Endothelial cell of umbilical vein (primary cell): ENCODE measurements around the gene ALOX12. TPM values are rescaled to one million over a fixed set of nuclear protein-coding genes. Genes with fewer than 3 reads are reported as not detected.

ENCODE experiments used
- BruUV-seq: library from RNA; stranded (reverse); fragments of 400-500 nt; replicated peaks from 2 replicates; lab custom pipeline; 2021; lab: Mats Ljungman, UMichigan
- CTCF ChIA-PET: fragments of 300-600, 350-600 bp; sonication (Branson Sonifier 250); formaldehyde crosslinking; loops from one replicate; lab custom pipeline; 2021; ENCODE audit warnings: antibody characterized with exemption, inconsistent platforms; lab: Charles Lee
- POLR2A ChIA-PET: fragments of 300-600, 350-600 bp; sonication (Branson Sonifier 250); formaldehyde crosslinking; loops from one replicate; lab custom pipeline; 2021; ENCODE audit warnings: antibody characterized with exemption, inconsistent platforms; lab: Charles Lee
- DNase-seq: peaks from one replicate; pipeline ENCODE4 v3.0.0-alpha.2; 2011; ENCODE audit warnings: low read depth, low spot score
- FAIRE-seq: peaks from 2 replicates; lab custom pipeline; 2011; peaks lifted over from hg19 to GRCh38; lab: Jason Lieb, UNC
- H2AFZ ChIP-seq: 2 replicates; pipeline ENCODE4 v1.6.0; 2012; ENCODE audit warnings: low read depth, low read length, control low read depth, inconsistent platforms
- H3K27ac ChIP-seq: 2 replicates; pipeline ENCODE4 v1.5.1; 2011; ENCODE audit warnings: low read depth, mild to moderate bottlenecking, control low read depth, low read length, moderate library complexity; ENCODE audit not compliant: insufficient read depth
- H3K27me3 ChIP-seq, 2 experiments: 2 replicates each; pipeline versions ENCODE4 v1.6.0 to v1.6.1; 2011; ENCODE audit warnings: low read length in 2 of 2, mixed read lengths in 1 of 2; ENCODE audit not compliant: control insufficient read depth in 2 of 2, insufficient read depth in 2 of 2
- H3K36me3 ChIP-seq, 2 experiments: 2 replicates in 1 of 2; 3 replicates in 1 of 2; pipeline ENCODE4 v1.5.1; 2011; ENCODE audit warnings: low read length in 2 of 2, mild to moderate bottlenecking in 1 of 2, moderate library complexity in 1 of 2; ENCODE audit not compliant: control insufficient read depth in 2 of 2, insufficient read depth in 2 of 2; ENCODE audit errors: extremely low read depth in 1 of 2
- H3K4me1 ChIP-seq: 3 replicates; pipeline ENCODE4 v1.5.1; 2011; ENCODE audit warnings: mild to moderate bottlenecking, low read length; ENCODE audit not compliant: control insufficient read depth, insufficient read depth; ENCODE audit errors: extremely low read depth
- H3K4me2 ChIP-seq: 2 replicates; pipeline ENCODE4 v1.6.1; 2011; ENCODE audit warnings: low read length, control low read depth, mixed read lengths; ENCODE audit not compliant: insufficient read depth
- H3K4me3 ChIP-seq, 3 experiments: fragments of 200-600 bp in 1 of 3; sonication (generic), shearing (Covaris generic) in 1 of 3; replicated peaks in 1 of 3; 2 replicates each; pipeline ENCODE4 v1.5.1; 2011 to 2016; ENCODE audit warnings: control low read depth in 3 of 3, low read length in 3 of 3, mild to moderate bottlenecking in 2 of 3, inconsistent platforms in 1 of 3, low read depth in 1 of 3, moderate library complexity in 1 of 3; ENCODE audit not compliant: insufficient read depth in 1 of 3
- H3K79me2 ChIP-seq: 2 replicates; pipeline ENCODE4 v1.6.0; 2012; ENCODE audit warnings: low read length, inconsistent platforms; ENCODE audit not compliant: control insufficient read depth, insufficient read depth
- H3K9ac ChIP-seq: replicated peaks from 2 replicates; pipeline ENCODE3; 2011; ENCODE audit warnings: low read length, control low read depth; ENCODE audit not compliant: insufficient read depth; ENCODE audit errors: extremely low read depth
- H3K9me1 ChIP-seq: replicated peaks from 3 replicates; pipeline ENCODE4 v1.6.0; 2011; ENCODE audit warnings: mild to moderate bottlenecking, low read length; ENCODE audit not compliant: control insufficient read depth, insufficient read depth; ENCODE audit errors: extremely low read depth
- H3K9me3 ChIP-seq: replicated peaks from 2 replicates; pipeline ENCODE4 v1.5.1; 2012; ENCODE audit warnings: low read length, inconsistent platforms; ENCODE audit not compliant: control insufficient read depth, insufficient read depth
- H4K20me1 ChIP-seq: replicated peaks from 2 replicates; pipeline ENCODE3; 2011; ENCODE audit warnings: mild to moderate bottlenecking, low read length; ENCODE audit not compliant: control insufficient read depth, insufficient read depth; ENCODE audit errors: extremely low read depth
- EZH2 ChIP-seq: IDR thresholded peaks from 2 replicates; pipeline ENCODE4 v1.6.1; 2012; ENCODE audit warnings: borderline replicate concordance, low read depth, mild to moderate bottlenecking, moderate library complexity, low read length, inconsistent platforms; ENCODE audit not compliant: severe bottlenecking
- FOS ChIP-seq: IDR thresholded peaks from 2 replicates; pipeline ENCODE4 v1.6.1; 2011; ENCODE audit warnings: mild to moderate bottlenecking, low read length, moderate library complexity, borderline replicate concordance; ENCODE audit not compliant: insufficient read depth
- MYC ChIP-seq: IDR thresholded peaks from one replicate; pipeline ENCODE4 v1.6.1; 2011; ENCODE audit warnings: mild to moderate bottlenecking, low read depth, low read length
- POLR2A ChIP-seq: IDR thresholded peaks from 2 replicates; pipeline ENCODE4 v1.6.1; 2012; ENCODE audit warnings: low read depth, mild to moderate bottlenecking, control low read depth, low read length
- POLR2AphosphoS5 ChIP-seq: IDR thresholded peaks from 2 replicates; pipeline ENCODE4 v1.6.1; 2012; ENCODE audit warnings: low read depth, mild to moderate bottlenecking, control low read depth, low read length, moderate library complexity; ENCODE audit not compliant: insufficient read depth
- dilution Hi-C: fragments of 300-500 bp; cut with MboI; formaldehyde crosslinking; loops from one replicate; pipeline ENCODE4 v1.15.0; 2019; ENCODE audit warnings: low sequenced_read_pairs; ENCODE audit not compliant: extremely low pct_ligation_motif_present
- intact Hi-C: fragments of 100-400 bp; cut with micrococcal nuclease; formaldehyde crosslinking; loops from one replicate; pipeline ENCODE4 v1.10.0; 2022
- polyA plus RNA-seq, 4 experiments: library from polyadenylated mRNA; depleted of rRNA in 3 of 4; stranded (reverse) in 3 of 4; unstranded in 1 of 4; fragments of >200 nt; gene quantifications; 2 replicates each; pipeline versions ENCODE4 v1.2.1 to v1.2.3, GENCODE V29; 2011 to 2012; ENCODE audit warnings: missing spikeins in 1 of 4
- total RNA-seq: library from RNA; stranded (reverse); gene quantifications from 2 replicates; pipeline ENCODE4 v1.2.3, GENCODE V29; 2021
- TF ChIP-seq, protein P1 (sequence below), 2 donors: IDR thresholded peaks; 1 replicate in 1 of 2; 2 replicates in 1 of 2; pipeline ENCODE4 v1.5.1; 2011; ENCODE audit warnings: low read length in 2 of 2, mild to moderate bottlenecking in 2 of 2, moderate library complexity in 2 of 2, control low read depth in 1 of 2, inconsistent platforms in 1 of 2, low read depth in 1 of 2; ENCODE audit not compliant: insufficient read depth in 1 of 2; ENCODE audit errors: extremely low read depth in 1 of 2

The ALOX12 gene
- total and polyA plus RNA-seq, 2 donors (not counting 3 experiments of a cell fraction or from before 2014, with no cell fraction given), result not detected

- peak; percentile 78 for FAIRE-seq
- DNase-seq, result no peak
- Histone ChIP-seq H3K4me3 (peak overlapping the region; percentile 41 to 93 (median 73)), H3K79me2 (peaks cover 35% of the 10 kb centered on the region), H3K9me1 (no peaks in the 10 kb centered on the region), H3K4me1 (peaks cover 46% of the 10 kb centered on the region), H4K20me1 (no peaks in the 10 kb centered on the region), H3K27ac (peak overlapping the region; percentile 94), H3K36me3 (peaks cover 0 to 3% of the 10 kb centered on the region in 2 experiments), H2AFZ (peak overlapping the region; percentile 4), H3K4me2 (peak overlapping the region; percentile 85), H3K27me3 (no peaks in the 10 kb centered on the region), H3K9me3 (no peaks in the 10 kb centered on the region), H3K9ac (peak overlapping the region; percentile 87)
- ChIA-PET CTCF (interaction anchor here (0.6 to 1.7 kb wide), 7 partner anchors 11 to 112 kb away, joined by 3 to 16 read pairs (median 3); partner anchors contain the start of gene SLC16A13), POLR2A (interaction anchor here (0.6 to 1.0 kb wide), 2 partner anchors 8 to 11 kb away, joined by 5 to 6 read pairs; no protein-coding TSS in a partner anchor)
- TSS peak; percentile 20 for BruUV-seq
- no peak for TF ChIP-seq MYC
- TF ChIP-seq POLR2AphosphoS5, result peak; percentile 25
- no peak for TF ChIP-seq EZH2
- TF ChIP-seq, protein P1, sequence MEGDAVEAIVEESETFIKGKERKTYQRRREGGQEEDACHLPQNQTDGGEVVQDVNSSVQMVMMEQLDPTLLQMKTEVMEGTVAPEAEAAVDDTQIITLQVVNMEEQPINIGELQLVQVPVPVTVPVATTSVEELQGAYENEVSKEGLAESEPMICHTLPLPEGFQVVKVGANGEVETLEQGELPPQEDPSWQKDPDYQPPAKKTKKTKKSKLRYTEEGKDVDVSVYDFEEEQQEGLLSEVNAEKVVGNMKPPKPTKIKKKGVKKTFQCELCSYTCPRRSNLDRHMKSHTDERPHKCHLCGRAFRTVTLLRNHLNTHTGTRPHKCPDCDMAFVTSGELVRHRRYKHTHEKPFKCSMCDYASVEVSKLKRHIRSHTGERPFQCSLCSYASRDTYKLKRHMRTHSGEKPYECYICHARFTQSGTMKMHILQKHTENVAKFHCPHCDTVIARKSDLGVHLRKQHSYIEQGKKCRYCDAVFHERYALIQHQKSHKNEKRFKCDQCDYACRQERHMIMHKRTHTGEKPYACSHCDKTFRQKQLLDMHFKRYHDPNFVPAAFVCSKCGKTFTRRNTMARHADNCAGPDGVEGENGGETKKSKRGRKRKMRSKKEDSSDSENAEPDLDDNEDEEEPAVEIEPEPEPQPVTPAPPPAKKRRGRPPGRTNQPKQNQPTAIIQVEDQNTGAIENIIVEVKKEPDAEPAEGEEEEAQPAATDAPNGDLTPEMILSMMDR (IDR thresholded peaks at IDR 0.05; ENCODE audit: extremely low read depth in 1 of 2, insufficient read depth in 1 of 2, low read depth in 1 of 2, low read length in 2 of 2), result no peak
- TF ChIP-seq FOS, result no peak
- peak; percentile 84 for TF ChIP-seq POLR2A
- intact Hi-C loops (loop anchor here (1.0 to 5.0 kb wide), 3 partner anchors 7 to 363 kb away; partner anchors contain the start of genes C17orf100 and MED31), dilution Hi-C loops (no loop called here)
Measured at GRCh38 chr17:7014995-7015958, 19.4 kb downstream of the ALOX12 start.
